Right cardiac atrium (tissue), 5 donors: ENCODE measurements around the gene SEMA5A. TPM values are rescaled to one million over a fixed set of nuclear protein-coding genes. Genes with fewer than 3 reads are reported as not detected.

Experiments used
- ATAC-seq, 2 donors: fragments of 200-7000 bp; cut with Tn5 transposase; one replicate each; pipeline versions ENCODE4 v1.8.0 to v1.9.1; 2020; ENCODE audit warnings: moderate library complexity in 2 of 2, mild to moderate bottlenecking in 1 of 2
- DNase-seq, 3 donors: peaks; one replicate each; pipeline ENCODE4 v3.0.0-alpha.2; 2020
- H3K27ac ChIP-seq: one replicate; pipeline ENCODE4 v1.5.1; 2013; ENCODE audit warnings: mild to moderate bottlenecking, low read length, control low read depth, moderate library complexity
- H3K27me3 ChIP-seq: one replicate; pipeline ENCODE4 v1.6.1; 2013; ENCODE audit not compliant: control insufficient read depth, insufficient read depth
- H3K4me1 ChIP-seq: one replicate; pipeline ENCODE4 v1.6.1; 2013; ENCODE audit warnings: low read length; ENCODE audit not compliant: control insufficient read depth, insufficient read depth
- H3K4me3 ChIP-seq: one replicate; pipeline ENCODE4 v1.5.1; 2013; ENCODE audit warnings: low read length, control low read depth
- H3K9me3 ChIP-seq: one replicate; pipeline ENCODE4 v1.6.1; 2013; ENCODE audit warnings: low read length; ENCODE audit not compliant: control insufficient read depth
- WGBS: extraction: QIAGEN DNeasy Blood & Tissue Kit; methylation state at CpG from one replicate; pipeline ENCODE4 v1.1.7; 2013; 5-methylcytosine and 5-hydroxymethylcytosine counted together
- intact Hi-C, 4 donors: fragments of 100-400 bp; cut with DNase I; formaldehyde crosslinking; loops; one replicate each; pipeline versions ENCODE4 v1.11.0 to v1.14.0; 2022 to 2023
- polyA plus RNA-seq: library from polyadenylated mRNA; stranded (reverse); fragments of 200-250 nt; gene quantifications from one replicate; pipeline ENCODE4 v1.2.3, GENCODE V29; 2013
- total RNA-seq, 4 donors: library from RNA; stranded (reverse); fragmentation: NEBNext Ultra II Directional; extraction: Animal tissue kit (Norgen Biotek cat#: 25700); gene quantifications; one replicate each; pipeline ENCODE4 v1.2.1, GENCODE V29; 2021
- donor health status: healthy with polysubstance abuse.
- donor health status: DM: no; HTN: yes; CAD: no.
- donor health status: DM: no; HTN: no; CAD: no.
- donor health status: DM: no; HTN: yes; CAD: no; lungs with severe emphysema.
- donor health status: DM: yes; HTN: yes; CAD: no.

Gene SEMA5A
- total and polyA plus RNA-seq, 5 donors: 6.7 to 28.2 (median 23.9) TPM

DNA sequence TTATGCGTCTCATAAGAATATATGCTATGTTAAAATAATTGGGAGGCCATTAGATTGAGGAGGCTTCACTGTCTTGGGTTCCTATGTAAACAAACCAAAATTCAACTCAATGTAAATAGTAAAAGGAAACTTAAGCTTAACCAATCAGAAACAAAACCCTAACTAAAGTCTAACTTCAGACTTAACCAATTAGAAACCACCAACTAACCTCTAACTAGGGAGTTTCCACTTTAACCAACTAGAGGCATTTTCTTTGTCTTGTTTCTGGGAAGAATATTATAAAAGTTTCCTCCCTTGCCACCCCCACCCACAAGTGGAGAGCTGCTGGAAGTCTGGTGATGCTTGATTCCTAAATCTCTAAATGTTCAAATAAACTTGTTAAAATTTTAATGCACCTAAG, 214.5 kb downstream of the SEMA5A start:
- intact Hi-C loops: no loop called here
- ATAC-seq: no peak
- 93% methylated on average over 1 of the region's 1 CpG for WGBS
- Histone ChIP-seq H3K27me3 (no peaks in the 10 kb centered on the region), H3K4me1 (no peaks in the 10 kb centered on the region), H3K9me3 (peaks cover 2% of the 10 kb centered on the region), H3K4me3 (no peak overlapping the region), H3K27ac (no peak overlapping the region)
- DNase-seq: no peak

DNA sequence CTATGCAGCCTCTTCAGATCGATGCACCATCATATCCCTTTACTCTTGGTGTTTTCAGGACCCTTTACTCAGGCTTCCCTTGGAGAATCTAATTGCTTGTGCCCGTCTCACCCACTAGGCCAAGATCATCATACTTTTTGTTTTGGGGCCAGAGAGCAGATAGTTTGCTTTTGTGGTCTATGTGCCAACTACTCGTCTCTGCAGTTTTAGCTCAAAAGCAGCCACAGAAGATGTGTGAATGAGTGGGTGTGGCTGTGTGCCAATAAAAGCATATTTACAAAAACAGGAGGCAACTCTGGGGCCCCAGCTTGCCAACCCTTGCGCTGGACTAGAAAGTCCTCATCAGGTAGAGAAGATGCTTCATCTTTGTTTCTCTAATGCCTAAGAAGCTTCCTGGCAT, 216.8 kb downstream of the SEMA5A start:
- Histone ChIP-seq H3K4me1 (no peaks in the 10 kb centered on the region), H3K9me3 (peaks cover 2% of the 10 kb centered on the region), H3K27ac (no peak overlapping the region), H3K27me3 (no peaks in the 10 kb centered on the region), H3K4me3 (no peak overlapping the region)
- intact Hi-C loops: no loop called here
- DNase-seq (no peak), ATAC-seq (no peak)
- 44% methylated on average over 4 of the region's 4 CpGs for WGBS

DNA sequence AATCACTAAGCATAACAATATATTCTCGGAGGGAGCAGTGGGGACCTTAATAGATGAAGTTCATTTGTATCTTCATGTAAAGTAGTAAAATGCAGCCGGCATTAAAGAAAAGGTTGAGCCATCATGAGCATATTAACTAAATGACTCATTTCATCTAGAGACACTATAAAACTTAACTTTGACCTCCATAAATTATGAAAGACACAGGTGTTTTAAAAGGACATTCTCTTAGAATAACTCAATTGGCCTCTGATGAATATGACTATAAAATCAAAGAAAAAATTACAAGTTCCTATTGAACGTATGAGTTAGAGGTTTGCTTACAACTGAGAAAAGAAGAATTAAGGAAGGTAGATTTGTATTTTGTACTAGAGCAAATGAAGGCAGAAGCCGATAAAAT, 220.3 kb downstream of the SEMA5A start:
- H3K27ac ChIP-seq: no peak overlapping the region
- H3K4me1 ChIP-seq: peaks cover 3% of the 10 kb centered on the region
- WGBS: 93% methylated on average over 4 of the region's 4 CpGs
- H3K27me3 ChIP-seq: no peaks in the 10 kb centered on the region
- ATAC-seq (no peak), DNase-seq (no peak)
- intact Hi-C loops: no loop called here
- H3K4me3 ChIP-seq: no peak overlapping the region
- H3K9me3 ChIP-seq: peaks cover 3% of the 10 kb centered on the region

DNA sequence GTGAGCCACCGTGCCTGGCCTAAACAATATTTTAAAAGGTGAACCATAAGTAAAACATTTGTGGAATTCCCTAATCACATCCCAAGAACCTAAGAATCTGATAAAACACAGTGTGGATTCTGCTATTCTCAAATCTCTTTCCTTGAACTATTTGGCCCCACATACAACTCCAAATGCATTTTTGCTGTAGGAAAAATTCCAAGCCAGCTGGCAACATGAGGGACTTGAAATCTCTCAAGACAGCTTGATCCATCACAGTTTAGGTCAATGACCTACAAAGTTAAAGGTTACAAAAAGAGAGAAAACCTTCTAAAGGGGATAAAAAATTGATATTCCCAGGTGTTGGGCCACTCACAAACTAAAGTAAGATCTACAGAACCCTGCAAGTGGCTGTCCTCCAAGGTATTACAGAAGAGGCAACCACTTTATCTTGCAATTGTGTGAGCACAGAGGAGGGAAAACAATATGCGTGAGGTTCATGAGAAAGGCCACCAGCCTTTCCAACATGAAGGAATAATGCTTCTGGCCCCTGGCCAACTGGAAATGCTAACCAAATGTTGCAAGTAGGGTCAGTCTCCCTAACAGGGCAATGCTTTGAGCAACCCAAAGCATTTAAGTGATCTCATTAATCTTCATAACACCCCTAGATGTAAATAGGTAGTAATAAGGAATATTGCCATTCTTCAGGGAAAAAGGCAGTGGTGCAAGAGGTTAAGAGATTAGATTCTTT, 221.4 kb downstream of the SEMA5A start:
- intact Hi-C loops: no loop called here
- Histone ChIP-seq H3K27me3 (no peaks in the 10 kb centered on the region), H3K9me3 (peaks cover 4% of the 10 kb centered on the region), H3K4me3 (no peak overlapping the region), H3K27ac (no peak overlapping the region), H3K4me1 (peaks cover 3% of the 10 kb centered on the region)
- WGBS: 62% methylated on average over 2 of the region's 2 CpGs
- DNase-seq: no peak
- ATAC-seq: no peak

DNA sequence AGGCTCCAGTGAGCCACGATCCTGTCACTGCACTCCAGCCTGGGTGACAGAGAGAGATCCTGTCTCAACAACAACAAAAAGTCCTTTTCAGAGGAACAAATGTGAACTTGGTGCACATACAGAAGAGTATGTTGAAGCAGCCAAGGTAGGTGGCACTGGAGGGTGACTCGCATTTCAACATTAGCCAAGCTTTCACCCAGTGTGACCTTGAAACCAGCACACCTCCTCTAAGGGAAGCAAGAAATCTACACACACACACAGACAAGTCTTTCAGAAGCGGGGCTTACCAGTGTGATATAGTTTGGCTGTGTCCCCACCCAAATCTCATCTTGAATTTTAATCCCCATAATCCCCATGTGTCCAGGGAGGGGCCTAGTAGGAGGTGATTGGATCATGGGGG, 225.2 kb downstream of the SEMA5A start:
- Histone ChIP-seq H3K4me1 (peaks cover 3% of the 10 kb centered on the region), H3K27me3 (no peaks in the 10 kb centered on the region), H3K4me3 (no peak overlapping the region), H3K9me3 (peaks cover 6% of the 10 kb centered on the region), H3K27ac (no peak overlapping the region)
- intact Hi-C loops: no loop called here
- ATAC-seq (peak in 1 of 2 donors; percentile 40), DNase-seq (no peak)
- 91% methylated on average over 3 of the region's 3 CpGs for WGBS

DNA sequence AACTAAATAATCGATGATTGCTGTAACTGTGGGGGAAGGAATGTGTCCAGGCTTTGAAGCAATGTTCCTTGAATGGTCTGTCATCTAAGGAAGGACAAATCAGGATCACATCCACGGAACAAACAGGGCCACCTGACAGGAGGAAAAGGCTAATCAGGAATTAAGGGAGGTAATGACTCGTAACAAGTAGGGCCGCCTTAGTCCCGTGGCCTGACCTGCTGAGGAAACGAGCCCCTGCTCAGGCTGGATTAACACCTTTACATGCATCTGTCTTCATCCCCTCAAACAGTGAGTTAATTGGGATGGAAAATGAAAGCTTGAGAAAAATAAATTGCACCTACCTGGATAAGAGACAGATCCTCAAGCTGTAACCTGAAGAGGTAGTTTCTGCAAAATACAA, 227.8 kb downstream of the SEMA5A start:
- H3K4me1 ChIP-seq: peaks cover 3% of the 10 kb centered on the region
- no peak overlapping the region for H3K27ac ChIP-seq
- 83% methylated on average over 6 of the region's 6 CpGs for WGBS
- DNase-seq (no peak), ATAC-seq (no peak)
- intact Hi-C loops: no loop called here
- H3K4me3 ChIP-seq: no peak overlapping the region
- H3K27me3 ChIP-seq: no peaks in the 10 kb centered on the region
- peaks cover 8% of the 10 kb centered on the region for H3K9me3 ChIP-seq

DNA sequence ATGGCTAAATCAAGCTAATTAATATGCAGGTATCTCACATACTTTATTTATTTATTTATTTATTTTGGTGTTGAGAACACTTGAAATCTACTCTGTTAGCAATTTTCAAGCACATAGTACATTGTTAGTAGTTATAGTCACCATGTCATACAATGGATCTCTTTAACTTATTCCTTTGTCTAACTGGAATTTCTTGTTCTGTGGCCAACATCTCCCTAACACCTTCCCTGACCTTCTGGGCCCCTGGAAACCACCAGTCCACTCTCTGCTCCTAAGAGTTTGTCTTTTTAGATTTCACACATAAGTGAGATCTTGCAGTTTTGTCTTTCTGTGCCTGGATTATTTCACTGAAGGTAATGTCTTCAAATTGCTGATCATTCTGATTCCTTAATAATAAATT, 229.1 kb downstream of the SEMA5A start:
- Histone ChIP-seq H3K9me3 (peaks cover 7% of the 10 kb centered on the region), H3K4me1 (peaks cover 3% of the 10 kb centered on the region), H3K27me3 (no peaks in the 10 kb centered on the region), H3K27ac (no peak overlapping the region), H3K4me3 (no peak overlapping the region)
- intact Hi-C loops: no loop called here
- no peak for DNase-seq
- ATAC-seq: no peak

DNA sequence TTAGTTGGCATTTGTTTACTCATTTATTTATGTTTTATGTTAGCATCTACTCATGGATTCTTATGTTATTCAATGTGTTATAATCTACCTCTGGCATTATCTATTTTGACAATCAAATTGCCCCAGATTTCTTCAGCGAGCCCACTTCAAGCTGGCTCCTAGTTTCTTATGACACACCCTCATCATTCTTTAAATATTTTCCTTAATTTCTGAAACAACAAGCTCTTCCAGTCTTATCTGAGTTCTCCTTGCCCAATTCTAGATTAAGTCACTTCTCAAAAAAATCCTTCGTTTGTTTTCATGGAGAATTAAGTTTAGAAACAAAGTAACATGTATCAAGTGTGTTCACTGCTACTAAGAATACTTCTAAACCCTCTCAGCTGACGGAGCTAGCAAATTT, 229.8 kb downstream of the SEMA5A start:
- no peak for ATAC-seq
- Histone ChIP-seq H3K4me3 (no peak overlapping the region), H3K9me3 (peaks cover 6% of the 10 kb centered on the region), H3K4me1 (peaks cover 3% of the 10 kb centered on the region), H3K27me3 (no peaks in the 10 kb centered on the region), H3K27ac (no peak overlapping the region)
- 36% methylated on average over 3 of the region's 3 CpGs for WGBS
- no peak for DNase-seq
- intact Hi-C loops: no loop called here

DNA sequence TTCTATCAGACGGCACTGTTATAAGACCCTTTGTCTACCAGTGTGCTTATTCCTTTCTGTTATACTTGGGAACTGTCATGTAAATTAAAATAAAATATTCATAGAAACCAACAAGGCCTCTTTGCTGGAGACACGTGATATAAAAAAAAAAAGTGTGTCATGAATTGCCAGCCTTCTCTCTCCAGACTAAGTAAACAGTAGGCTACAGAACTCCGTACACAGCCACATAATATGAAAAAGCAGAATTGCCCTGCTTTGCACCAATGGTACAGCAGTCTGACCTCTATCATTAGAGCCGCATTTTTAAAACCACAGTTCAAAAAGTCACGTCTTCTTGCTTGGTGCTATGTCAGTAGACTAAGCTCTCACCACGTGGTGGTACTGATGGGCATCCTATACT, 231.3 kb downstream of the SEMA5A start:
- DNase-seq (no peak), ATAC-seq (no peak)
- Histone ChIP-seq H3K9me3 (peaks cover 3% of the 10 kb centered on the region), H3K27ac (no peak overlapping the region), H3K4me3 (no peak overlapping the region), H3K27me3 (no peaks in the 10 kb centered on the region), H3K4me1 (no peaks in the 10 kb centered on the region)
- WGBS: 65% methylated on average over 6 of the region's 6 CpGs
- intact Hi-C loops: no loop called here

DNA sequence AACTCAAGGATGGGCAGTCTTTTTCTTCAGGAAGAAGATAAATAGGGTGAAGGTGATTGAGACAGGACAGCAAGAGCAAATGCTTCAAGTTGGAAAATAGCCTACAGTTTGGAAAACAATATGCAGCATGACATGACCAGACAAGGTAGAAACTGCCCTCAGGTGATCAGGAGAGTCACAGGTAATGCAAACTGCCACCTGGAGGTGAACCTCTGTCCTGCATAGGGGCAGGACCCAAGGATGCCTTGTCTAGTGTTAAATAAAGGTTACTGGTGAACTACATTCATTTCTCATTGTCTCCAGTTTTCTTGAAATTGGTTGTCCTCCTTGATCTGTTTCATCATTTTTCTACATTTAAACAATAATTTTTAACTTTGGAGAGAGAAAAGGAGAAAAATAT, 232.1 kb downstream of the SEMA5A start:
- no peak for ATAC-seq
- Histone ChIP-seq H3K9me3 (peaks cover 3% of the 10 kb centered on the region), H3K4me3 (no peak overlapping the region), H3K27ac (no peak overlapping the region), H3K27me3 (no peaks in the 10 kb centered on the region), H3K4me1 (no peaks in the 10 kb centered on the region)
- intact Hi-C loops: no loop called here
- no peak for DNase-seq

DNA sequence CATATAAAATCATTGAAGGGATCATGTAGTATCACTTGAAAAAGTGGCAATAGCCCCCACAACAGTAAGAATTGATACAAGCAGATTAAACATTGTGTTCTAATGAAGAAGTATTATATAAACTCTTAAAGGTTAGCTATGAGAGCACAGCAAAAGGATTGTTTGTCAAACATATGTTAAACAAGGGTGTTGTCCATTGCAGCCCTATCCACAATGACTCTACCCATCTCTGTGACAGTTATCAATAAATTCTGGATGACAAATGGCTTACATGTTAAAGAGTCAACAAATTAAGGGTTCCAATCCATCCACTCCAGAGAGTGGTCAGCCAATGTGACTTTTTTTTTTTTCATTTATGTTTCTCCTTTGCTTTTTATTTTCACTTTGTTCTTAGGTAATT, 238.7 kb downstream of the SEMA5A start:
- no peak for DNase-seq
- intact Hi-C loops: no loop called here
- H3K27ac ChIP-seq: no peak overlapping the region

DNA sequence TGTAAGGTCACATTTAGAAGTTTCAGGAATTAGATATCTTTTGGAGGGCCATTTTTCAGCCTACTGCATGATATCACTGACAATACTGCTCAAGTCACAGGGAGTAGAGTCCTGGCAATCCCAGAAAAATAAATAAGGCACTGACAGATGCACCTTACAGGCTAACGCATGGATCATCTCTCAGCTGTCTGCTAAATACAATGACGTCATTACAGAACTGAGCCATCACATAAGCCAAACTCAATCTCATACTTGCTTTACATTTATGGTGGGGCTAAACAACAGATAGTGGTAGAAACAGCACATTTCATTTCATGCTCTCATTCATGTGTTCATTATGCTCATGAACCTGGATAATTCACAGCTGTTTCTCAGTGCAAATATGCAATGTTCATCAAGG, 243.7 kb downstream of the SEMA5A start:
- Histone ChIP-seq H3K27me3 (no peaks in the 10 kb centered on the region), H3K27ac (no peak overlapping the region), H3K9me3 (no peaks in the 10 kb centered on the region), H3K4me3 (no peak overlapping the region), H3K4me1 (no peaks in the 10 kb centered on the region)
- ATAC-seq: no peak
- intact Hi-C loops: no loop called here
- WGBS: 82% methylated on average over 2 of the region's 2 CpGs
- no peak for DNase-seq

More for the DNA sequence above, 238.7 kb downstream of the SEMA5A start:
- H3K27me3 ChIP-seq: no peaks in the 10 kb centered on the region
- no peak overlapping the region for H3K4me3 ChIP-seq
- no peak for ATAC-seq
- no peaks in the 10 kb centered on the region for H3K9me3 ChIP-seq
- no peaks in the 10 kb centered on the region for H3K4me1 ChIP-seq
